Sigmoid colon (tissue), 7 donors: Measurements from ENCODE around the gene EIF1. TPM values are rescaled to one million over a fixed set of nuclear protein-coding genes. Genes with fewer than 3 reads are reported as not detected.
"Not testable (repeated sequence)": the region's sequence is repeated elsewhere in the genome, so short reads cannot be mapped to it uniquely, and the experiment has no call there.

Experiments used
- DNase-seq: peaks from one replicate; pipeline ENCODE4 v3.0.0-alpha.2; 2019
- H3K27ac ChIP-seq, 4 donors: fragments of 200-600 bp; sonication (generic); one replicate each; pipeline ENCODE4 v1.5.1; 2016 to 2019; ENCODE audit warnings: mild to moderate bottlenecking in 1 of 4
- H3K27me3 ChIP-seq, 3 donors: fragments of 200-600 bp; sonication (generic); one replicate each; pipeline ENCODE4 v1.5.1; 2019; ENCODE audit warnings: mild to moderate bottlenecking in 1 of 3
- H3K36me3 ChIP-seq, 4 donors: fragments of 200-600 bp; sonication (generic); one replicate each; pipeline ENCODE4 v1.5.1; 2016 to 2019
- H3K4me1 ChIP-seq, 4 donors: fragments of 200-600 bp; sonication (generic); one replicate each; pipeline ENCODE4 v1.5.1; 2017 to 2019
- H3K4me3 ChIP-seq, 4 donors: fragments of 200-600 bp; sonication (generic); one replicate each; pipeline ENCODE4 v1.5.1; 2017 to 2019; ENCODE audit warnings: mild to moderate bottlenecking in 2 of 4, moderate library complexity in 1 of 4
- H3K9me3 ChIP-seq, 4 donors: fragments of 200-600 bp in 3 of 4; sonication (generic) in 3 of 4; one replicate each; pipeline versions ENCODE4 v1.5.1 to v1.6.1; 2013 to 2019
- EP300 ChIP-seq, 4 donors: sonication (generic); formaldehyde crosslinking; IDR thresholded peaks; one replicate each; pipeline ENCODE4 v1.6.1; 2017; ENCODE audit warnings: antibody characterized with exemption in 4 of 4
- POLR2A ChIP-seq, 2 donors: fragments of 450-650 bp; IDR thresholded peaks; one replicate each; pipeline ENCODE4 v1.6.1; 2016; ENCODE audit warnings: antibody characterized with exemption in 2 of 2, mild to moderate bottlenecking in 2 of 2, moderate library complexity in 2 of 2
- POLR2AphosphoS5 ChIP-seq, 4 donors: sonication (generic); formaldehyde crosslinking; IDR thresholded peaks; one replicate each; pipeline ENCODE4 v1.6.1; 2017; ENCODE audit warnings: antibody characterized with exemption in 4 of 4
- WGBS, 2 donors: extraction: QIAGEN DNeasy Blood & Tissue Kit; methylation state at CpG; one replicate each; pipeline ENCODE4 v1.1.7; 2013; 5-methylcytosine and 5-hydroxymethylcytosine counted together
- intact Hi-C: fragments of 100-400 bp; cut with DNase I; formaldehyde crosslinking; loops from one replicate; pipeline ENCODE4 v1.15.1; 2023
- polyA plus RNA-seq, 3 donors: library from polyadenylated mRNA; stranded (reverse); fragments of 200-250 nt; gene quantifications; one replicate each; pipeline ENCODE4 v1.2.3, GENCODE V29; 2013
- total RNA-seq, 4 donors: library from RNA; depleted of rRNA; stranded (reverse); fragments of >200 nt; gene quantifications; one replicate each; pipeline ENCODE4 v1.1.0, GENCODE V29; 2016
- TF ChIP-seq, protein P1 (sequence below), 4 experiments: fragments of 450-650 bp in 3 of 4; fragments of 200-600 bp in 1 of 4; IDR thresholded peaks; one replicate each; pipeline ENCODE4 v1.5.1; 2016 to 2019; ENCODE audit warnings: antibody characterized with exemption in 4 of 4, mild to moderate bottlenecking in 3 of 4, moderate library complexity in 2 of 4
- donor health status: healthy with polysubstance abuse.
- donor health status: Bipolar disorder and iron deficiency.
- donor health status: healthy.

Gene EIF1
- total and polyA plus RNA-seq, 7 donors: 246 to 572 (median 481) TPM

DNA sequence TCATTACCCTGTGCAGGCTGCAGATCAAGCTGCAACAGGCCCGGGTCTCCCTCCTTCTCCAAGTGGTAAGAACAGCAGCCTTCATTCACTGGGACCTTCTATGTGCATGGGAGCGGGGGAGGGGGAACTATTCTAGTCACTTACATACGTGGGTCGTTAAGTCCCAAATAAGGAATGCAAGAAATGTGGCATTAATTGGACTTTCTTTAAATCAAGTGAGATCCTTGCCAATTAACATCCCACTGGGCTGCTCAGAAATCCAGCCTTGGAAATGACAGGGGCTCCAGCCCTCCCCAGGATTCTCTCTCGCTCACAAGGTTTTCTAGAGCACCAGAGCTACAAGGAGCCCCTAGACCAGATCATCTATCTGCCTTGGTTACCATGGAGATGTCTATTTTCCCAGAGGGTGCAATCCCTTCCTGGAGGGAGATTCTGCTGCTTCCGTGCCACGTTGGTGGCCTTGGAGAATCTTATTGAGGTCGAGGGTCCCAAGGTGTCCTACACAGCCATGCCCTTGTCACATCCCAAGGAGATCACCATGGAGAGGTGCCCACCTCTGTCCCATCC is 5.2 kb upstream of the EIF1 start:
- WGBS, 2 donors: 72 to 77% methylated on average over 8 of the region's 8 CpGs
- Histone ChIP-seq H3K27ac (no peak overlapping the region), H3K4me1 (peaks cover 0 to 7% (median 0%) of the 10 kb centered on the region in 4 donors), H3K4me3 (no peak overlapping the region), H3K27me3 (no peaks in the 10 kb centered on the region), H3K9me3 (no peaks in the 10 kb centered on the region), H3K36me3 (no peaks in the 10 kb centered on the region)
- TF ChIP-seq, protein P1, sequence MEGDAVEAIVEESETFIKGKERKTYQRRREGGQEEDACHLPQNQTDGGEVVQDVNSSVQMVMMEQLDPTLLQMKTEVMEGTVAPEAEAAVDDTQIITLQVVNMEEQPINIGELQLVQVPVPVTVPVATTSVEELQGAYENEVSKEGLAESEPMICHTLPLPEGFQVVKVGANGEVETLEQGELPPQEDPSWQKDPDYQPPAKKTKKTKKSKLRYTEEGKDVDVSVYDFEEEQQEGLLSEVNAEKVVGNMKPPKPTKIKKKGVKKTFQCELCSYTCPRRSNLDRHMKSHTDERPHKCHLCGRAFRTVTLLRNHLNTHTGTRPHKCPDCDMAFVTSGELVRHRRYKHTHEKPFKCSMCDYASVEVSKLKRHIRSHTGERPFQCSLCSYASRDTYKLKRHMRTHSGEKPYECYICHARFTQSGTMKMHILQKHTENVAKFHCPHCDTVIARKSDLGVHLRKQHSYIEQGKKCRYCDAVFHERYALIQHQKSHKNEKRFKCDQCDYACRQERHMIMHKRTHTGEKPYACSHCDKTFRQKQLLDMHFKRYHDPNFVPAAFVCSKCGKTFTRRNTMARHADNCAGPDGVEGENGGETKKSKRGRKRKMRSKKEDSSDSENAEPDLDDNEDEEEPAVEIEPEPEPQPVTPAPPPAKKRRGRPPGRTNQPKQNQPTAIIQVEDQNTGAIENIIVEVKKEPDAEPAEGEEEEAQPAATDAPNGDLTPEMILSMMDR (IDR thresholded peaks at IDR 0.05): no peak
- TF ChIP-seq POLR2A (IDR thresholded peaks at IDR 0.05) (no peak), EP300 (IDR thresholded peaks at IDR 0.05) (no peak), POLR2AphosphoS5 (IDR thresholded peaks at IDR 0.05) (no peak)
- intact Hi-C loops: no loop called here
- DNase-seq: peak; percentile 60

DNA sequence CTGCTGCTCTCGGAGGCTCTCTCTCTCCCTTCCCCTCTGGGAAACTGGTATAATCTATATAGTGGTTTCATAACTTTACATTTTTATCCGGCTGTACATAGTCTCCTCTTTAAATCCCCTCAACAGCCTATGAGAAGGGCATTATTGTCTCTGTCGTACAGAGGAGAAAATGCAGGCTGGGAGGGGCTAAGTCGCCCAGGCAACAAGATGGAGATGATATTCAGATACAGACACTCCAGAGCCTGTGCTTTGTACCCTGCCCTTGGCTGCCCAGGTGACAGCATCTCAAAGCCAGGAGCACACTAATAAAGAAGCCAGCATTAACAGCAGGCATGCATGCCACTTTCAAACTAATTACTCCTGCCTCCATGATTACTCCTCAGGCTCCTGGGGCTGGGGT is 4.7 kb upstream of the EIF1 start:
- Histone ChIP-seq H3K36me3 (no peaks in the 10 kb centered on the region), H3K4me3 (no peak overlapping the region), H3K27me3 (no peaks in the 10 kb centered on the region), H3K4me1 (peaks cover 0 to 7% (median 0%) of the 10 kb centered on the region in 4 donors), H3K27ac (no peak overlapping the region), H3K9me3 (no peaks in the 10 kb centered on the region)
- no peak for DNase-seq
- TF ChIP-seq, protein P1 (IDR thresholded peaks at IDR 0.05): no peak
- TF ChIP-seq POLR2AphosphoS5 (IDR thresholded peaks at IDR 0.05) (no peak), POLR2A (IDR thresholded peaks at IDR 0.05) (no peak), EP300 (IDR thresholded peaks at IDR 0.05) (no peak)
- 70 to 73% methylated on average over 4 of the region's 4 CpGs for WGBS, 2 donors
- intact Hi-C loops: no loop called here

DNA sequence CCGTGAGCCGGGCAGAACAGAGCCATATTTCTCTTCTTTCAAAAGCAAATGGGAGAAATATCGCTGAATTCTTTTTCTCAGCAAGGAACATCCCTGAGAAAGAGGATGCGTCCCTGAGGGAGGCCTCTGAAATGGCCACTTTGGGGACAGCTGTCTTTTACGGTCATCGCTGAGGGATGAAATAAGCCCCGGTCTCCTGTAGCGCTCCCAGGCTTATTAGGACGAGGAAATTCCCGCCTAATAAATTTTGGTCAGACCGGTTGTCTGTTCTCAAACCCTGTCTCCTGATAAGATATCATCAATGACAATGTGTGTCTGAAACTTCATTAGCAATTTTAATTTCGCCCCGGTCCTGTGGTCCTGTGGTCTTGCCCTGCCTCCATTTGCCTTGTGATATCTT is 2.9 kb upstream of the EIF1 start:
- intact Hi-C loops: not testable (repeated sequence)
- WGBS, 2 donors: 96% methylated on average over 13 of the region's 13 CpGs

DNA sequence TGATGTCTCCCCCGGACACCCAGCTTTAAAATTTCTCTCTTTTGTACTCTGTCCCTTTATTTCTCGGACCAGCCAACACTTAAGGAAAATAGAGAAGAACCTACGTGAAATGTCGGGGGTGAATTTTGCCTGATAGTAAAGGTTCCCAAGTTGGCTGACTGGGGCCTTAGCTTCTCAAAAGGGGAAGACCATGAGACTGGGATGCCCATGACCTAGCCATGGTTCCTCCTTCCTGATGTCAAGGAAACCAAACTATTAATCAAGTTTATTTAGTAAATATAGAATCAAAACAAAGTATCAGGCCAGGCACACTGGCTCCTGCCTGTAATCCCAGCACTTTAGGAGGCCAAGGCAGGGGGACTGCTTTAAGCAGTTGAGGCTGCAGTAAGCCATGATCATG is 2.4 kb upstream of the EIF1 start:
- no peak overlapping the region for H3K4me3 ChIP-seq
- intact Hi-C loops: no loop called here
- H3K9me3 ChIP-seq: no peaks in the 10 kb centered on the region
- no peaks in the 10 kb centered on the region for H3K27me3 ChIP-seq
- DNase-seq: no peak
- 92 to 93% methylated on average over 4 of the region's 4 CpGs for WGBS, 2 donors
- H3K36me3 ChIP-seq: peaks cover 16 to 19% (median 19%) of the 10 kb centered on the region in 4 donors
- TF ChIP-seq, protein P1 (IDR thresholded peaks at IDR 0.05): no peak
- TF ChIP-seq POLR2AphosphoS5 (IDR thresholded peaks at IDR 0.05) (no peak), POLR2A (IDR thresholded peaks at IDR 0.05) (no peak), EP300 (IDR thresholded peaks at IDR 0.05) (no peak)
- no peak overlapping the region for H3K27ac ChIP-seq
- H3K4me1 ChIP-seq: peaks cover 0 to 22% (median 17%) of the 10 kb centered on the region in 4 donors

More for the DNA sequence above, 2.9 kb upstream of the EIF1 start:
- H3K36me3 ChIP-seq: peaks cover 11 to 14% (median 14%) of the 10 kb centered on the region in 4 donors
- H3K4me3 ChIP-seq, H3K27me3 ChIP-seq, H3K9me3 ChIP-seq, H3K27ac ChIP-seq, DNase-seq: not testable (repeated sequence)
- peaks cover 0 to 17% (median 11%) of the 10 kb centered on the region in 4 donors for H3K4me1 ChIP-seq

DNA sequence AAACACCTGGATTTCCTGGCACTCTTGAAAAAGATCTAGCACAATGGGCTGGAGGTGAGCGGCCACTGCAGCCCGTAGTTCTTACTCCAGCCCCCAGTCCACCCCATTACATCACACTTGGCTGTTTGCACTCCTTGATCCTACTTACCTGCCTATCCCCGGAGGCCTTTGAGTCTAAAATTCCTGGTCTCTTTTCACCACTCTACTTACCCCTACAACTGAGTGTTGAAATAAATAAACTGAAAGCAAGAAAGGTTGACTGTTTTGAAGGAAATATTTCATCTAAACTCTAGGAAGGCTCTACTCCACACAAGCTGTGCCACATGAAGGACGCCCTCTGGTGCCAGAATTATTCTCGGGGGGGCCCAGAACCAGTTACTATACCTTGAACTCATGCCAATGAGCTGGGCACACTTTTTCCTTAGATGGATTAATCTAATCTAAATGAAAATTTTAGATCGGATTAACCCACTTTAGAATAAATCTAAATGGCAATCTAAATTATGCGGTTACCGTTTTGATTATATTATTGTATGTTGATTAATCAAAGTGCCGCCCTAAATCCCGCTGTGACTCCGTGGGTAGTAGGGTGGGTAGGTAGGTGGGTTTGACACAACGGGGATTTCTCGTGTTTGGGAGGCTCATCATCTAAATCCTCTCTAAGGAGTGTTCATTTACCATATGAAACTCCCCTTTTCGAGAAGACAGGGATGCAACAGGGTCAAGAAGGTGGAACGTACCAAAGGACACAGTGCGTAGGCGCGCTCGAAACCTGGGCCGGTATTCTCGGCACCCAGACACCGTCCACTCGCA is 651 bp upstream of the EIF1 start:
- intact Hi-C loops: loop anchor here (2.0 kb wide), 1 partner anchor 21 kb away; no protein-coding TSS in a partner anchor
- H3K27me3 ChIP-seq: no peaks in the 10 kb centered on the region
- DNase-seq: peak; percentile 81
- no peaks in the 10 kb centered on the region for H3K9me3 ChIP-seq
- 4 to 7% methylated on average over 23 of the region's 23 CpGs for WGBS, 2 donors
- TF ChIP-seq POLR2AphosphoS5 (IDR thresholded peaks at IDR 0.05): peak in 1 of 4 donors; percentile 91
- TF ChIP-seq, protein P1 (IDR thresholded peaks at IDR 0.05): no peak
- H3K4me1 ChIP-seq: peaks cover 0 to 31% (median 26%) of the 10 kb centered on the region in 4 donors
- peak overlapping the region; percentile 83 to 99 (median 87) for H3K4me3 ChIP-seq
- H3K27ac ChIP-seq: peak overlapping the region; percentile 99 to 100 (median 99)
- H3K36me3 ChIP-seq: peaks cover 33 to 37% (median 35%) of the 10 kb centered on the region in 4 donors
